HPDE6-E6E7 (cell line): Measurements from ENCODE around the gene CPZ.

Experiments used
- DNase-seq: peaks from one replicate; pipeline ENCODE4 v3.0.0; 2011; ENCODE audit warnings: missing footprints; ENCODE audit errors: extremely low spot score

Gene CPZ

GRCh38 chr4:8580321-8581093 is 12.1 kb upstream of the CPZ start, which contains the start of gene GPR78:
TSS of gene GPR78 (plus strand) at chr4:8580392. CDS start at chr4:8580983, 591 bp downstream.
- no peak for DNase-seq

GRCh38 chr4:8581094-8581861 is 11.3 kb upstream of the CPZ start:
- no peak for DNase-seq

DNA sequence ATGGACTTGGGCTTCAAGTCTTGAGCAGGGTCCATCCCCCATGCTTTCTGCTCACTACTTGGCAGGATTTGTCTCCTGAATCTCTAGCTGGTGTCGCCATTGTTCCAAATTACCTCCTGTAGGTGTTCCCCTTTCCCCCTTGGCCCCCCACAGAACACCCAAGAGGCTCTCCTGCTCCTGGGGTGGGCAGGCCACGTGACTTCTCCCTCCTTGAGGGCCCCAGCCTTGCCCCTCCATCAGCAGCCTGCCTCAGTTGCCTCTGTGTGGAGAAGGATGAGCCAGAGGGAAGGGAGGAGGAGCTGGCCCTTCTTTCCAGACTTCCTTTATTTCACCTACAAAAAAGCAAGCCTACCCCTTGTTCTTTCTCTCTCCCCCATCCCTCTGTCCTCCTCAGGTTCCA is 10.5 kb upstream of the CPZ start:
- DNase-seq, result no peak

DNA sequence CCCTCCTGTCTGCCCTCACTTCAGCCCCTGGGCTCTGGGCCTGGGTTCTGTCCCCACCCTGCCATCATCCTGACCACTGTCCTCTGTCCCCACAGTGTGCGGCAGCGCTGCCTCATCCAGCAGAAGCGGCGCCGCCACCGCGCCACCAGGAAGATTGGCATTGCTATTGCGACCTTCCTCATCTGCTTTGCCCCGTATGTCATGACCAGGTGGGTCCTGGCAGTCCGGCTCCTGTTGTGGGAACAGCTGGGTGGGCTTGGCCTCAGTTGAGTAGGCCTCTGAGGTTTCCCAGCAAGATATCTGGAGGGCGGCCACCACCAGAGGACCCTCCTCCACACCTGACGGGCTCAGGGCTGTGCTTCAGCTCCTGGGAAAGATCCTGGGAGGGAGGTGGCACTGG is 10.1 kb upstream of the CPZ start:
- DNase-seq, result no peak

- no peak for DNase-seq
These were observed 9.5 kb upstream of the CPZ start for GRCh38 chr4:8582941-8583654.

- DNase-seq, result no peak
These were observed 8.9 kb upstream of the CPZ start for GRCh38 chr4:8583655-8584025.

- no peak for DNase-seq
These were observed 7.4 kb upstream of the CPZ start for GRCh38 chr4:8585186-8585585.

GRCh38 chr4:8585721-8586212 is 6.8 kb upstream of the CPZ start:
- DNase-seq, result no peak

GRCh38 chr4:8586246-8586645 is 6.3 kb upstream of the CPZ start:
- no peak for DNase-seq

DNA sequence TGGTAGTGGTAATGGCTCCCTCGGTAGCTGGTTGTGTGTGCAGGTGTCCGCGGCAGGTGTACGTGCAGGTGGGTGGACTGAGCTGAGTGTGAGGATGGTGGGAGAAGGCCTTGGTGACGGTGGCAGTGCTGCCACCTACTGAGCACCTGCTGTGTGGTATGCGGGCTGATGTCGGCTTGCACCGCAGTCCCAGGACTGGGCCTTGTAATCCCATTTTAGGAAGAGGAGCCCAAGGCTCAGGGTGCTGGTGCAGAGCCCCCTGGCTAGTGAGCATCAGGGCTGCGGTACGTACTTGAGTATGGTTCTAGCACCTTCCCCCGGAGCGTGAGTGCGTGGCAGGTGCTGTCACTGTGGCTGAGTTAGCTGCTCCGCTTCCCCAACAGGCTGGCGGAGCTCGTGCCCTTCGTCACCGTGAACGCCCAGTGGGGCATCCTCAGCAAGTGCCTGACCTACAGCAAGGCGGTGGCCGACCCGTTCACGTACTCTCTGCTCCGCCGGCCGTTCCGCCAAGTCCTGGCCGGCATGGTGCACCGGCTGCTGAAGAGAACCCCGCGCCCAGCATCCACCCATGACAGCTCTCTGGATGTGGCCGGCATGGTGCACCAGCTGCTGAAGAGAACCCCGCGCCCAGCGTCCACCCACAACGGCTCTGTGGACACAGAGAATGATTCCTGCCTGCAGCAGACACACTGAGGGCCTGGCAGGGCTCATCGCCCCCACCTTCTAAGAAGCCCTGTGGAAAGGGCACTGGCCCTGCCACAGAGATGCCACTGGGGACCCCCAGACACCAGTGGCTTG is 5.7 kb upstream of the CPZ start:
- no peak for DNase-seq

- no peak for DNase-seq
These were observed 4.9 kb upstream of the CPZ start for GRCh38 chr4:8587469-8588195.

- no peak for DNase-seq
These were observed 4.4 kb upstream of the CPZ start for GRCh38 chr4:8588196-8588470.

GRCh38 chr4:8589336-8589735 is 3.2 kb upstream of the CPZ start:
- no peak for DNase-seq

GRCh38 chr4:8589823-8590545 is 2.6 kb upstream of the CPZ start:
- no peak for DNase-seq

GRCh38 chr4:8590546-8590880 is 2.1 kb upstream of the CPZ start:
- no peak for DNase-seq

- DNase-seq, result no peak
These were observed 1.5 kb upstream of the CPZ start for GRCh38 chr4:8591114-8591513.

DNA sequence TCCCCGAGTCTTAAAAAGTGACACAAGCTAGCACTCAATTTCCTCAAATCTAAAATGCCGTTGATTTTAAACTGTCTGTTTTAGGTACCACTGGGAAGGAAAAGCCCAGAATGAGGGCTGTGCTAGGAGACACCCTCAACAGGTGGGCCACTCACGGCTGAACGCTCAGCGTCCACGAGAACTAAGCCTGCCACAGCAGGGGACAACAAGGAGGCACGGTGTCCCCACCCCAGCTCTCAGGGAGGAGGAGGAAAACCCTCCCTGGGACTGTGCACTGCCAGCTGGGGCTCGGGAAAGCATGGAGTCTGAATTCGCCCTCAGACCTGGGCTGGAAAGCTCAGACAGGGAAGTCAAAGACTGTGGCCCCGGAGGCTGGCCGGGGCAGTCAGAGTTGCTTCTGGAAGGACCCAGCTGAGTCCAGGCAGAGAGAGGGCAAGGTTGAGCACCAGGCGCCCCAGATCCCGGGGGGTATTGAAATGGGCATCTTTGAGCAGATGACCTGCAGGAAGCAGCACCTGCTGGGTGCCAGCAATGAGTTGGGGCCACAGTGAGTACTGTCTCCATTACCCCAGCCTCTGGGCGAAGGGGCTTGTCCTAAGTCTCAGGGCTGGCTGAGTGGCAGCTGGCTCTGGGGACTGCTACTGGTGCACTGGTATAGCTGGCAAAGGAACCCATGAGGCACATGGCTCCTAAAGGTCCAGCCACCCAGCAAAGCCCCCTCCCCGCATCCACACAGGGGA is 769 bp upstream of the CPZ start:
- DNase-seq, result no peak

DNA sequence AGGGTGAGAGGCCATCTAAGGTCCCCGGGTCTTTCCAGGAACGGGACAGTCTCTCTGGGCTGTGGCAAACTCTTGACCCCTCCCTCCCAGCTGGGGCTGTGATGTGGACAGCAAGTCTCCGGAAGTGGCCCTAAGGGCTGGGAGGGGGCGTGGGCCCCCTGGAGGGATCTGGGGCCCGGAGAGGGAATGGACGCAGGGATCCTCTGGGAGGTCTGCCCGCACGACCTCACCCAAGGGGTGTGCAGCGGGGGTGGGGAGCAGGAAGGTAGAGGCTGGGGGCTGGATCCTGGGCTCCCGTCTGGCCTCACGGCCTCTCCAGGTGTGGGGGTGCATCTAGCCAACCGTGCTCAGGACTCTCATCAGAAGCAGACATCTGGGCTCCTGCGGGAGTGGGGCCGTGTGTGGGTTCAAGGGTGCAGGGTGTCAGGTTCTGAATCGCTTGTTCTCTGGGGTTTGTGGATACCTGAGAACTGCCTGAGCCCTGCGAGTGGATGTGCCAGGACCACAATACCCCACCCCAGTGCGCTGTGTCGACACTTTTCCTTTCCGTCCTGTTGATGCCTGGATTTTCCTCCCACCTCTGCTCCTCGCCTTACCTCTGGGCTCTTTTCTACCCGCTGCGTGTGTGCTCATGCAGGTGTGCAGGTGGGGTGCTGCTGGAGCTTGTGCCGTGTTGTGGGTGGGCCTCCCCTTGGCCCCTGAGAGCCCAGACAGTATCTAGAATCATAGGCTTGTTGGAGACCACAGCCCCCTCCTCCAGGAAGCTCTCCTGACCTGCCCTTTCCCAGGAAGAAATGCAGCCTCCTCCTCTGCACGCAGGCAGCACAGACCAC is 915 bp downstream of the CPZ start:
- no peak for DNase-seq
